NCI-H1694 (cell line): Measurements from ENCODE around the gene THADA.
"Not testable (repeated sequence)": the region's sequence is repeated elsewhere in the genome, so short reads cannot be mapped to it uniquely, and the experiment has no call there.

Source experiments
- DNase-seq: peaks from one replicate; lab custom pipeline; 2025; lab: John Stamatoyannopoulos, UW

The THADA gene

GRCh38 chr2:43595603-43596412, at the start of gene THADA:
THADA (minus strand) TSS chr2:43596038; CDS start chr2:43592392, 3,646 bp downstream.
- peak; percentile 97 for DNase-seq

GRCh38 chr2:43643680-43644079, 47.8 kb upstream of the THADA start:
- no peak for DNase-seq

- no peak for DNase-seq
Observed at GRCh38 chr2:43642363-43642762, 46.5 kb upstream of the THADA start.

- peak; percentile 56 for DNase-seq
Observed at GRCh38 chr2:43637030-43637803, 41.4 kb upstream of the THADA start, which contains the start of gene PLEKHH2. PLEKHH2 (plus strand) TSS chr2:43637260; CDS start chr2:43644674, 7,414 bp downstream.

GRCh38 chr2:43636621-43637020, 40.8 kb upstream of the THADA start:
- no peak for DNase-seq

GRCh38 chr2:43636153-43636552, 40.3 kb upstream of the THADA start:
- not testable (repeated sequence) for DNase-seq

GRCh38 chr2:43634604-43635306, 38.9 kb upstream of the THADA start:
- DNase-seq = no peak

- DNase-seq = no peak
Observed at GRCh38 chr2:43631618-43632317, 35.9 kb upstream of the THADA start.

GRCh38 chr2:43622931-43623451, 27.2 kb upstream of the THADA start:
- DNase-seq = no peak

- DNase-seq = no peak
Observed at GRCh38 chr2:43619511-43619910, 23.7 kb upstream of the THADA start.

- DNase-seq = no peak
Observed at GRCh38 chr2:43616967-43617680, 21.3 kb upstream of the THADA start.

- DNase-seq = no peak
Observed at GRCh38 chr2:43612944-43613343, 17.1 kb upstream of the THADA start.

GRCh38 chr2:43611987-43612894, 16.4 kb upstream of the THADA start:
- peak; percentile 77 for DNase-seq

GRCh38 chr2:43610361-43610760, 14.5 kb upstream of the THADA start:
- DNase-seq = no peak

- DNase-seq = peak; percentile 58
Observed at GRCh38 chr2:43609290-43609918, 13.6 kb upstream of the THADA start.

GRCh38 chr2:43605851-43606250, 10.0 kb upstream of the THADA start:
- no peak for DNase-seq

- peak; percentile 31 for DNase-seq
Observed at GRCh38 chr2:43605079-43605655, 9.3 kb upstream of the THADA start.

- no peak for DNase-seq
Observed at GRCh38 chr2:43604674-43605073, 8.8 kb upstream of the THADA start.

- not testable (repeated sequence) for DNase-seq
Observed at GRCh38 chr2:43600596-43600995, 4.8 kb upstream of the THADA start.
